GM20431 (cell line): ENCODE results near the gene NPIPB12.
"Not testable (repeated sequence)": the region's sequence is repeated elsewhere in the genome, so short reads cannot be mapped to it uniquely, and the experiment has no call there.

Experiments
- in situ Hi-C: fragments of 300-500 bp; cut with MseI, MboI; formaldehyde crosslinking; loops from one replicate; pipeline ENCODE4 v1.15.0; 2020; ENCODE audit warnings: low sequenced_read_pairs; ENCODE audit not compliant: unreplicated experiment

NPIPB12 gene

DNA sequence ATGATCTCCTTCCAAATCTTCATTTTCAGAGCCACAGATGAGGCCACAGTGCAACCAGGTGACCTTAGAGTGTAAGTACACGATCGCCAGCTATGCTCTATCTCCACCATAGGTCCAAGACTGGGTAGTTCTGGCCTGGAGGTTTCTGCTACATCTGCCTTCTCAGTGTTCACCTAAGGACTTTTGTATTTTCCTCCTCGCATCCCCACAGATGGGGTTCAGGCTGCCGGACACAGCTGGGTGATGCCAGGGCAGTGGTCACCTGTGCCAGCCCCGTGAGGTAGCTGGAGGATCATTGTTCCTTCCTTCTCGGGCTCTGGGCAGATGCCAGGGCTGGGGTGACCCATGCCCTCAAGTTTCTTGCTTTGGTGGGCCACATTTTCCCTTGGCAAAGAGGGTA is at the start of gene NPIPB12:
Gene NPIPB12, minus strand, starts transcription at position 101 of the 400 bp plus-strand sequence.
- in situ Hi-C loops: not testable (repeated sequence)

DNA sequence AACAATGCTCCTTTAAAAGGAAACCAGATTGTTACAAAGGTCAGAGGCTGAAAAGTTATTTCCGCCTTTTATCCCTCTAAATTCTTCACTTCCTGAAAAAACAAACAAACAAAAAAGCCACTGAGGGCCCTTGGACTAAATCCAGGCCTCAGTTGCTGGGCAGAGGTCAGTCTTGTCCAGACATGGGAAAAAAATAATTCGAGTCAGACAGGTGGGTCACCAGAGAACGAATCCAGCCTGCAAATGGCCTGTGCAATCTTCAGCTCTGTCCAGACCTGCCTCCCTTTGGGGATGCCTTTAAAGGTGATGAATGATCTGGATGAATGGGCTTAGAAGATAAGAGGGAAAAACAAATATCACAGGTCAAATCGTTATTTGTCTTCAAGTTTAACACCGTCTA is 15.3 kb upstream of the NPIPB12 start:
- in situ Hi-C loops: not testable (repeated sequence)

- in situ Hi-C loops: not testable (repeated sequence)
These were observed 23.9 kb downstream of the NPIPB12 start for GRCh38 chr16:29482276-29482675.

DNA sequence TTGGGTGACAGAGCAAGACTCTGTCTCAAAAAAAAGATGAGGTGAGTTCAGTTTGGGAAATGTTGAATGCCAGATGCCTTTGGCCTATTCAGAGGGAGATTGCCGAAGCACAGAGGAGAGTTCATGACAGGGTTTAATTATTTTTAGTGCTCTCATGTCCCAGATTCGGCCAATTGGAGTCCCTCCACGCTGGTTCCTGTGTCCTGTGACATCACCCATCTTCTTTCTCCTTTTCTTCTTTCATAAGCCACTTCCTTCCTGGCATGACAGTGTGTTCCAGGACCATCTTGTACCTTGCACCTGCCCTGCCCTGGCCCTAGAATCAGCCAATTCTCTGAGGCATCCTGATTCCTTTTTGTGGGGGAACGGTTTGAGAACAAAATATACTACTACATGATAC is 34.1 kb downstream of the NPIPB12 start:
- in situ Hi-C loops: not testable (repeated sequence)

DNA sequence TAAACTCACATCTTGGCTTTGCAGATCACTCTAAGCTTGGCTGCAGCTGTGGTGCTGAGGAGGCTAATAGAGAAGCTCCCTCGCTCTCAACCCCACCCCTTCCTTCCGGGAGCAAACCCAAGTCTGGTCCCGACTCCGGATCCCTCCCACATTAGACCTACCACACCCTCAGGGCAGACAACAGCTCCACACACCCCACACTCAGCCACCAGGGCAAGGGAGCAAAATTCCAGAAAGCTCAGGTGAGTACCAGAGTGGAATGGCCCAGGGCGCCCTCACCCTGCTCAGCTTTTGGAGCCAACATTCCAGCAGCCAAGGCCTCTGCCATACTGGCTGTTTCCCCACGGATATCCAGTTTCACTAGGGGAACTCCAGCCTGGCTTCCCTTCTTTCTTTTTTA is 36.5 kb downstream of the NPIPB12 start:
- in situ Hi-C loops: not testable (repeated sequence)

GRCh38 chr16:29467654-29468366 is 38.4 kb downstream of the NPIPB12 start:
- in situ Hi-C loops: not testable (repeated sequence)

DNA sequence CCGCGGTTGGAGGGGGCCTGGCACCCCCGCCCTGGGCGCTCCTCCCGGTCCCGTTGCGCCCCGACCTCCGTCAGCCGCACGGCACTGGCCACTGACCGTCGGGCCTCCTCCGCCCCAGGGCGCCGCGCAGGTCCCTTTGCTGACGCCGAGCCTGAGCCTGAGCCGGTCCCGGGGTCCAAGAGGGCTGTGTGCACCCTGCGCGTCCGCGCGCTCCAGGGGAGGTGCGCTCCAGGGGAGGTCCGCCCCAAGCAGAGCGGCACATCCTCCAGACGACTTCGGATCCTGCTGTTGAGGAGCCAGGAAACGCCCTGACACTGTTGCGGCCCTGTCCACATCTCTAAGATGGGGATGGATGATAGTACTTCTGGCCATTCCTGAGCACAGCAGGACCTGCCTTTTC is 39.3 kb downstream of the NPIPB12 start:
- in situ Hi-C loops: not testable (repeated sequence)

DNA sequence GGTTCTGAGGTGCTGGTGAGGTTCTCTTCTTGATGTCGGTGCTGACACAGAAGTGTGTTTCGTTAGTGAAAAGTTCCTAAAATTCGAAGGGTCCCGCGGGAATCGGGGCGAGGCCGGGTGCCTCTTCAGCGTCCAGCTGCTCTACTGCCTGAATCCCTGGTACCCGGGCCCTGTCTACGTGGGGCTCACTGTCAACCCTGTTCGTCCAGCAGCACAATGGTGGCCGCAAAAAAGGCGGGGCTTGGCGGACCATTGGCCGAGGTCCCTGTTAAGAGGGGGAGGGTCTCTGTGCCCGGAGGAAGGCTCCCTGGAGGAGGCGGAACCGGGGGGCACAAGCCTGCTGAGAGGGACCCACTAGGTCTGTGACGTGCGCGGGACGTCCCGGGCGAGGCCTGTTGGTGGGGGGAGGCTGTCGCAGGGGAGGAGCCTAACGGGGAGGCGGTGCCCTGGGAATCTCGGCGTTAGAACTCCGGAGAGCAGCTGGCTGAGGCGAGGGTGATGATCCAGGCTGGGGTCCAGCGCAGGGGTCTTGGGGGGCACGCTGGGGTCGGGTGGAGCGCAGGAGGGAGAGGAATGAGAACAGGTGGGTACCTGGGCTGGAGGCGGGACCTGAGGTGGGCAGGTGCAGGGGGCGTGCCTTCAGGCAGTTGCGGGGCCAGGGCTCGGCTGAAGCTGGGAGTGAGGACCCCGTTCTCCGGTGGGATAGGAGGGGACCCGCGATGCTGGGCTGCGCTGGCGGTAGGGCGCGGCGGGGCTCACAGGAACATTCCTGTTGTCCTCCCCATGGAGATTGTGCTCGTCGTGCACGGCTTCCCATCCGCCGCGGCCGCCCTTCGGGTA is 40.0 kb downstream of the NPIPB12 start:
- in situ Hi-C loops: not testable (repeated sequence)

DNA sequence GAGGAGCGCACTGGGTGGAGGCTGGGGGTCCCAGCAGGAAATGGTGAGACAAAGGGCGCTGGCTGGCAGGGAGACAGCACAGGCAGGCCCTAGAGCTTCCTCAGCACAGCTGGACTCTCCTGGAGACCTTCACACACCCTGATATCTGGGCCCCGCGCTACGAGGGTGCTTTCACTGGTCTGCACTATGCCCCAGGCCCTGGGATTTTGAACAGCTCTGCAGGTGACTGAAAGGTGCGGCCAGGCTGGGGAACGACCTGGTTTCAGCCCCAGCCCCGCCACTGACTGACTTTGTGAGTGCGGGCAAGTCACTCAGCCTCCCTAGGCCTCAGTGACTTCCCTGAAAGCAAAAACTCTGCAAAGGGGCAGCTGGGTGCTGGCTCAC is 45.6 kb downstream of the NPIPB12 start:
- in situ Hi-C loops: not testable (repeated sequence)

GRCh38 chr16:29459706-29460646 is 46.2 kb downstream of the NPIPB12 start, which contains the start of gene SULT1A4:
SULT1A4 (plus strand) TSS chr16:29459913; CDS start chr16:29461386, 1,473 bp downstream.
- in situ Hi-C loops: not testable (repeated sequence)

GRCh38 chr16:29457660-29458059 is 48.5 kb downstream of the NPIPB12 start:
- in situ Hi-C loops: not testable (repeated sequence)

DNA sequence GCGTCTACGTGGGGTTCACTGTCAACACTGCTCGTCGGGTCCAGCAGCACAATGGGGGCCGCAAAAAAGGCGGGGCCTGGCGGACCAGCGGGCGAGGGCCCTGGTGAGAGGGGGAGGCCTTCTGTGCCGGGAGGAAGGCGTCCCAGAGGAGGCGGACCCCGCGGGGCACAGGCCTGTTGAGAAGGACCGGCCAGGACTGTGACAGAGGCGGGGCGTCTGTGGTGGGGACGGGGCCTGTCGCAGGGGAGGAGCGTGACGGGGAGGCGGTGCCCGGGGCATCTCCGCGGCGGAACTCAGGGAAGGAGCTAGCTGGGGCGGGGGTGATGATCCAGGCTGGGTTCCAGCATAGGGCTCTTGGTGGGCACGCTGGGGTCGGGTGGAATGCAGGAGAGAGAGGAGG is 51.4 kb downstream of the NPIPB12 start:
- in situ Hi-C loops: not testable (repeated sequence)

GRCh38 chr16:29454269-29454668 is 51.9 kb downstream of the NPIPB12 start, which contains the start of the genes BOLA2 and SLX1B:
BOLA2 (minus strand) TSS chr16:29454351; CDS start chr16:29454253, 98 bp downstream.
SLX1B (plus strand) TSS chr16:29454533.
- in situ Hi-C loops: not testable (repeated sequence)

DNA sequence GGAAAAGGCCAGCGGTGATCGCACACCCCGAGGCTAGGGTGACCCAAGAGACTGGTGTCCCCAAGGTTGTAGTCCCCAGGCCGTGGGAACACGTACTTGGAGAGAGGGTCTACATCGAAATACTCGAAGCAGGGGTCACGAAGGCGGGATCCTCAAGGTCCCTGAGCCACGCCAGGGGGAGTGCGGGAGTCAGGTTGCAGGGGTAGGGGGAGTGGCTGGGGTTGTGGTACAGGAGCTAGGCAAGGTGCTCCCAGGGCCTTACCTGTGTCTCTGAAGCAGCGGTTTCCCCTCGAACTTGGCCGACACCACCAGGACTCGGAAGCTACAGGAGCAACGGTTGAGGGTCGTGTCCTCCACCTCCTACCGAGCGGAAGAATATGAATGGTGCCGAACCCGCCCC is 52.5 kb downstream of the NPIPB12 start:
- in situ Hi-C loops: not testable (repeated sequence)
